Neural cell (in vitro differentiated cells): ENCODE measurements around the gene NCOA3. TPM values are rescaled to one million over a fixed set of nuclear protein-coding genes. Genes with fewer than 3 reads are reported as not detected.

ENCODE experiments used
- H2AFZ ChIP-seq: fragments of 200-600, 300-800 bp; sonication (generic), shearing (Covaris generic); 2 replicates; pipeline ENCODE4 v1.6.0; 2014; ENCODE audit warnings: low read depth, mild to moderate bottlenecking, antibody characterized with exemption, low read length, moderate library complexity
- H3F3A ChIP-seq: fragments of 200-600 bp; shearing (Covaris generic); 2 replicates; pipeline ENCODE4 v1.6.1; 2016; ENCODE audit warnings: mild to moderate bottlenecking, moderate library complexity, mixed read lengths, antibody characterized with exemption, low read length; ENCODE audit not compliant: insufficient read depth, poor library complexity, severe bottlenecking
- H3K27ac ChIP-seq: fragments of 200-600, 300-800 bp; sonication (generic), shearing (Covaris generic); 2 replicates; pipeline ENCODE4 v1.5.1; 2014; ENCODE audit warnings: mild to moderate bottlenecking, low read length, moderate library complexity
- H3K27me3 ChIP-seq: fragments of 300-800, 200-600 bp; sonication (generic), shearing (Covaris generic); 2 replicates; pipeline ENCODE4 v1.6.0; 2014; ENCODE audit warnings: mild to moderate bottlenecking, low read depth, low read length, moderate library complexity; ENCODE audit not compliant: insufficient read depth
- H3K36me3 ChIP-seq: fragments of 300-800, 200-600 bp; sonication (generic), shearing (Covaris generic); 2 replicates; pipeline ENCODE4 v1.5.1; 2014; ENCODE audit warnings: mild to moderate bottlenecking, antibody characterized with exemption, low read length, moderate library complexity; ENCODE audit not compliant: insufficient read depth
- H3K4me2 ChIP-seq: fragments of 300-800, 200-600 bp; sonication (generic), shearing (Covaris generic); 2 replicates; pipeline ENCODE4 v1.6.0; 2014; ENCODE audit warnings: mild to moderate bottlenecking, low read length
- H3K4me3 ChIP-seq: fragments of 300-800, 200-600 bp; sonication (generic), shearing (Covaris generic); 2 replicates; pipeline ENCODE4 v1.5.1; 2014; ENCODE audit warnings: mild to moderate bottlenecking, low read length, moderate library complexity
- H3K79me2 ChIP-seq: fragments of 200-600 bp; shearing (Covaris generic); replicated peaks from 2 replicates; pipeline ENCODE4 v1.6.0; 2014; ENCODE audit warnings: mild to moderate bottlenecking, low read length, moderate library complexity; ENCODE audit not compliant: insufficient read depth
- H3K9ac ChIP-seq: fragments of 300-800, 200-600 bp; sonication (generic), shearing (Covaris generic); 2 replicates; pipeline ENCODE4 v1.6.1; 2016; ENCODE audit warnings: mild to moderate bottlenecking, low read length, mixed read lengths
- H3K9me2 ChIP-seq: fragments of 200-600 bp; shearing (Covaris generic); 2 replicates; pipeline ENCODE4 v1.6.1; 2016; ENCODE audit warnings: mild to moderate bottlenecking, low read length, mixed read lengths; ENCODE audit not compliant: insufficient read depth
- H3K9me3 ChIP-seq: fragments of 200-600, 300-800 bp; sonication (generic), shearing (Covaris generic); 2 replicates; pipeline ENCODE4 v1.6.1; 2016; ENCODE audit warnings: mild to moderate bottlenecking, mixed run types, low read length, moderate library complexity, mixed read lengths
- H4K20me1 ChIP-seq: fragments of 200-600 bp; shearing (Covaris generic); 2 replicates; pipeline ENCODE4 v1.6.1; 2016; ENCODE audit warnings: mild to moderate bottlenecking, mixed run types; ENCODE audit not compliant: insufficient read depth
- EP300 ChIP-seq: fragments of 450-650 bp; conservative IDR thresholded peaks from 2 replicates; pipeline ENCODE4 v1.6.1; 2014; ENCODE audit warnings: antibody characterized with exemption, mild to moderate bottlenecking, moderate library complexity; ENCODE audit not compliant: poor library complexity, severe bottlenecking
- EZH2 ChIP-seq: fragments of 200-600, 300-800 bp; shearing (Covaris generic), sonication (generic); IDR thresholded peaks from 2 replicates; pipeline ENCODE4 v1.6.1; 2014; ENCODE audit warnings: antibody characterized with exemption, low read length, borderline replicate concordance, mild to moderate bottlenecking; ENCODE audit not compliant: insufficient read depth, poor library complexity, severe bottlenecking
- MXI1 ChIP-seq: fragments of 450-650 bp; conservative IDR thresholded peaks from 2 replicates; pipeline ENCODE4 v1.6.1; 2014; ENCODE audit warnings: antibody characterized with exemption, mild to moderate bottlenecking; ENCODE audit not compliant: poor library complexity, severe bottlenecking
- POLR2AphosphoS5 ChIP-seq: IDR thresholded peaks from 2 replicates; pipeline ENCODE4 v1.6.1; 2012
- RAD21 ChIP-seq: fragments of 450-650 bp; conservative IDR thresholded peaks from 2 replicates; pipeline ENCODE4 v1.6.1; 2014; ENCODE audit warnings: antibody characterized with exemption, mild to moderate bottlenecking, moderate library complexity
- SMC3 ChIP-seq: fragments of 450-650 bp; conservative IDR thresholded peaks from 2 replicates; pipeline ENCODE4 v1.6.1; 2014; ENCODE audit warnings: antibody characterized with exemption, mild to moderate bottlenecking, moderate library complexity; ENCODE audit not compliant: poor library complexity
- TAF1 ChIP-seq: IDR thresholded peaks from 2 replicates; pipeline ENCODE4 v1.6.1; 2012; ENCODE audit warnings: low read depth
- polyA plus RNA-seq: library from polyadenylated mRNA; depleted of rRNA; stranded (reverse); fragments of >200 nt; gene quantifications from 2 replicates; pipeline ENCODE4 v1.2.3, GENCODE V29; 2014
- TF ChIP-seq, protein P1 (sequence below): fragments of 450-650 bp; IDR thresholded peaks from 2 replicates; pipeline ENCODE4 v1.5.1; 2014; ENCODE audit warnings: antibody characterized with exemption, mild to moderate bottlenecking, moderate library complexity; ENCODE audit not compliant: poor library complexity, severe bottlenecking
- TF ChIP-seq, protein P2 (sequence below): IDR thresholded peaks from 2 replicates; pipeline ENCODE4 v1.6.1; 2012; ENCODE audit warnings: borderline replicate concordance

The NCOA3 gene
- polyA plus RNA-seq, 1 donor from 2014 or later = 14.2 TPM

GRCh38 chr20:47546184-47547033 lies 44.7 kb downstream of the NCOA3 start:
- H3K9me2 ChIP-seq = no peaks in the 10 kb centered on the region
- H3K9ac ChIP-seq = no peak overlapping the region
- TF ChIP-seq MXI1 (no peak), SMC3 (no peak), POLR2AphosphoS5 (no peak), TAF1 (no peak), EZH2 (no peak), EP300 (no peak), RAD21 (no peak)
- TF ChIP-seq, protein P1, sequence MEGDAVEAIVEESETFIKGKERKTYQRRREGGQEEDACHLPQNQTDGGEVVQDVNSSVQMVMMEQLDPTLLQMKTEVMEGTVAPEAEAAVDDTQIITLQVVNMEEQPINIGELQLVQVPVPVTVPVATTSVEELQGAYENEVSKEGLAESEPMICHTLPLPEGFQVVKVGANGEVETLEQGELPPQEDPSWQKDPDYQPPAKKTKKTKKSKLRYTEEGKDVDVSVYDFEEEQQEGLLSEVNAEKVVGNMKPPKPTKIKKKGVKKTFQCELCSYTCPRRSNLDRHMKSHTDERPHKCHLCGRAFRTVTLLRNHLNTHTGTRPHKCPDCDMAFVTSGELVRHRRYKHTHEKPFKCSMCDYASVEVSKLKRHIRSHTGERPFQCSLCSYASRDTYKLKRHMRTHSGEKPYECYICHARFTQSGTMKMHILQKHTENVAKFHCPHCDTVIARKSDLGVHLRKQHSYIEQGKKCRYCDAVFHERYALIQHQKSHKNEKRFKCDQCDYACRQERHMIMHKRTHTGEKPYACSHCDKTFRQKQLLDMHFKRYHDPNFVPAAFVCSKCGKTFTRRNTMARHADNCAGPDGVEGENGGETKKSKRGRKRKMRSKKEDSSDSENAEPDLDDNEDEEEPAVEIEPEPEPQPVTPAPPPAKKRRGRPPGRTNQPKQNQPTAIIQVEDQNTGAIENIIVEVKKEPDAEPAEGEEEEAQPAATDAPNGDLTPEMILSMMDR = no peak
- TF ChIP-seq, protein P2, sequence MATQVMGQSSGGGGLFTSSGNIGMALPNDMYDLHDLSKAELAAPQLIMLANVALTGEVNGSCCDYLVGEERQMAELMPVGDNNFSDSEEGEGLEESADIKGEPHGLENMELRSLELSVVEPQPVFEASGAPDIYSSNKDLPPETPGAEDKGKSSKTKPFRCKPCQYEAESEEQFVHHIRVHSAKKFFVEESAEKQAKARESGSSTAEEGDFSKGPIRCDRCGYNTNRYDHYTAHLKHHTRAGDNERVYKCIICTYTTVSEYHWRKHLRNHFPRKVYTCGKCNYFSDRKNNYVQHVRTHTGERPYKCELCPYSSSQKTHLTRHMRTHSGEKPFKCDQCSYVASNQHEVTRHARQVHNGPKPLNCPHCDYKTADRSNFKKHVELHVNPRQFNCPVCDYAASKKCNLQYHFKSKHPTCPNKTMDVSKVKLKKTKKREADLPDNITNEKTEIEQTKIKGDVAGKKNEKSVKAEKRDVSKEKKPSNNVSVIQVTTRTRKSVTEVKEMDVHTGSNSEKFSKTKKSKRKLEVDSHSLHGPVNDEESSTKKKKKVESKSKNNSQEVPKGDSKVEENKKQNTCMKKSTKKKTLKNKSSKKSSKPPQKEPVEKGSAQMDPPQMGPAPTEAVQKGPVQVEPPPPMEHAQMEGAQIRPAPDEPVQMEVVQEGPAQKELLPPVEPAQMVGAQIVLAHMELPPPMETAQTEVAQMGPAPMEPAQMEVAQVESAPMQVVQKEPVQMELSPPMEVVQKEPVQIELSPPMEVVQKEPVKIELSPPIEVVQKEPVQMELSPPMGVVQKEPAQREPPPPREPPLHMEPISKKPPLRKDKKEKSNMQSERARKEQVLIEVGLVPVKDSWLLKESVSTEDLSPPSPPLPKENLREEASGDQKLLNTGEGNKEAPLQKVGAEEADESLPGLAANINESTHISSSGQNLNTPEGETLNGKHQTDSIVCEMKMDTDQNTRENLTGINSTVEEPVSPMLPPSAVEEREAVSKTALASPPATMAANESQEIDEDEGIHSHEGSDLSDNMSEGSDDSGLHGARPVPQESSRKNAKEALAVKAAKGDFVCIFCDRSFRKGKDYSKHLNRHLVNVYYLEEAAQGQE = no peak

DNA sequence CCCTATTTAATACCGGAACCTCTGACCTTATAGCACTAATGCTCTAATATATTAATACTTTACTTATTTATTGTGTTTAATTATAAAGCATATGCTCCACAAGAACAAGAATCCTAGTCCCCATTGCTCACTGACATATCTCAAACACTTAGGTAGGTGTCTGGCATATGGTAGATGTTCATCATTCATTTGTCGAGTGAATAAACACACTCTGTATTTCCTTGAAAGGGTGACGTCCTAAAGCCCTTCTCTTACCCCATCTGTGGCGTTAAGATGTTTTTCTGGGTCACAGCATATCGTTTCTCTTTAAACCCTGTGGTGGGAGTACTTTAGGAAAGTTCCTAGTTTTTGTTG lies 45.3 kb downstream of the NCOA3 start:
- Histone ChIP-seq H4K20me1 (no peaks in the 10 kb centered on the region), H2AFZ (no peak overlapping the region), H3K9ac (no peak overlapping the region), H3K27me3 (no peaks in the 10 kb centered on the region), H3K9me3 (no peaks in the 10 kb centered on the region), H3K4me3 (no peak overlapping the region), H3K36me3 (no peaks in the 10 kb centered on the region), H3K9me2 (no peaks in the 10 kb centered on the region), H3K79me2 (no peaks in the 10 kb centered on the region), H3F3A (no peaks in the 10 kb centered on the region), H3K27ac (no peak overlapping the region), H3K4me2 (no peak overlapping the region)
- TF ChIP-seq TAF1 = no peak

More at GRCh38 chr20:47546184-47547033, 44.7 kb downstream of the NCOA3 start:
- Histone ChIP-seq H3K27ac (no peak overlapping the region), H2AFZ (no peak overlapping the region), H3K79me2 (no peaks in the 10 kb centered on the region), H3K4me2 (no peak overlapping the region), H3K36me3 (no peaks in the 10 kb centered on the region), H3K27me3 (no peaks in the 10 kb centered on the region), H3K4me3 (no peak overlapping the region), H3K9me3 (no peaks in the 10 kb centered on the region), H4K20me1 (no peaks in the 10 kb centered on the region), H3F3A (no peaks in the 10 kb centered on the region)
